Stimulated activated CD4-positive, alpha-beta T cell treated with anti-CD3 and anti-CD28 coated beads, Interleukin-1b, Interleukin-23, amount 100 ng/mL, for 48 hours (primary cell): ENCODE measurements around the gene FFAR3.

Experiments
- DNase-seq: peaks from one replicate; pipeline ENCODE4 v3.0.0-alpha.2; 2020

Gene FFAR3, protein sequence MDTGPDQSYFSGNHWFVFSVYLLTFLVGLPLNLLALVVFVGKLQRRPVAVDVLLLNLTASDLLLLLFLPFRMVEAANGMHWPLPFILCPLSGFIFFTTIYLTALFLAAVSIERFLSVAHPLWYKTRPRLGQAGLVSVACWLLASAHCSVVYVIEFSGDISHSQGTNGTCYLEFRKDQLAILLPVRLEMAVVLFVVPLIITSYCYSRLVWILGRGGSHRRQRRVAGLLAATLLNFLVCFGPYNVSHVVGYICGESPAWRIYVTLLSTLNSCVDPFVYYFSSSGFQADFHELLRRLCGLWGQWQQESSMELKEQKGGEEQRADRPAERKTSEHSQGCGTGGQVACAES

DNA sequence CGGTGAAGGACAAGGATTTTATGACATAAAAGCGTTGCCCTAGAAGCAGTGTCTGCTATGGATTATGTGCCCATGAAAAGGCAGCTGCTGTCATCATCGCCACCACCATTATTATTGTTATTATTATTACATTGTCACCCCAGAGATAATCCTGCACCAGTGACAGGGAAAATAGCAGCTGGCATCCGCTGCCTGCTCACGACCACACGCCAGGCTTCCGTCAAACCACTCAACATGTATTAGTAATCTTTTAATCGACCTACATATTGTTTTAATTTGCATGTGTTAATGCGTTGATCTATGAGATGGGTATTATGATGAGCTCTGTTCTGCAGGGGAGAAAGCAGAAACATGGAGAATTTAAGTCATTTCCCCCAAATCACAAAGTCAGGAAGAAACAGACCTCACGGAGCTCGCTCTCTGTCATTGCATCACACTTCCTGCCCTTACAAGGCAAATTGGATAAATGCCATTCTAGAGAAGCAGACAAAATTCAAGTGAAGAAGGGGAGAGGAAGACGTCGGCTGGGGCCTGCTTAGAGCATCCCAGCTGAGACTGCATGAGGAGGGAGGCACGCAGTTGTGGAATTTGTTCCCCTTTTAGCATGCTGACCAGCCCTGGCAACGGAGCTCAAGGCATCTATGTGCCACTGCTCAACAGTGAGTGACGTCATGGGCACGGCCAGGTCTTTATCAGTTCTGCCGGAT is at the start of gene FFAR3:
Gene FFAR3, plus strand, starts transcription at position 594 of the 707 bp plus-strand sequence. CDS start 431 bp downstream, outside the sequence.
- no peak for DNase-seq

DNA sequence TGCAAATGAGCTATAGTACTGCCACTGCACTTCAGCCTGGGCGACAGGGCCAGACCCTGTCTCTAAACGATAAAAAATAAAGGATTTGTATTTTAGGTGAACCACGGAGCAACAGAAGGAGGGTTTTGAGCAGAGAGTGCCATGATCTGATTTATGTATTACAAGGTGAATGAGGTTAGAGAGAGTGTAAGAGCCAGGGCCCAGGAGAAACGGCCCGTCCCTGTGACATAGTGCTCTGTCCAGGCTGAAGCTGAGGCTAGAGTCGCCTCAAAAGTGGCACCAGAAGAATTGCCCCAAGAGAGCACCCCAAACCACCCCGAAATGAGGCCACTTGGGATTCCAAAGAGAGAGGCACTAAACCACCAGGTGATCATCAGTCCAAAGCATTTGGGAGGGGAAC is 49.4 kb upstream of the FFAR3 start:
- DNase-seq: no peak

DNA sequence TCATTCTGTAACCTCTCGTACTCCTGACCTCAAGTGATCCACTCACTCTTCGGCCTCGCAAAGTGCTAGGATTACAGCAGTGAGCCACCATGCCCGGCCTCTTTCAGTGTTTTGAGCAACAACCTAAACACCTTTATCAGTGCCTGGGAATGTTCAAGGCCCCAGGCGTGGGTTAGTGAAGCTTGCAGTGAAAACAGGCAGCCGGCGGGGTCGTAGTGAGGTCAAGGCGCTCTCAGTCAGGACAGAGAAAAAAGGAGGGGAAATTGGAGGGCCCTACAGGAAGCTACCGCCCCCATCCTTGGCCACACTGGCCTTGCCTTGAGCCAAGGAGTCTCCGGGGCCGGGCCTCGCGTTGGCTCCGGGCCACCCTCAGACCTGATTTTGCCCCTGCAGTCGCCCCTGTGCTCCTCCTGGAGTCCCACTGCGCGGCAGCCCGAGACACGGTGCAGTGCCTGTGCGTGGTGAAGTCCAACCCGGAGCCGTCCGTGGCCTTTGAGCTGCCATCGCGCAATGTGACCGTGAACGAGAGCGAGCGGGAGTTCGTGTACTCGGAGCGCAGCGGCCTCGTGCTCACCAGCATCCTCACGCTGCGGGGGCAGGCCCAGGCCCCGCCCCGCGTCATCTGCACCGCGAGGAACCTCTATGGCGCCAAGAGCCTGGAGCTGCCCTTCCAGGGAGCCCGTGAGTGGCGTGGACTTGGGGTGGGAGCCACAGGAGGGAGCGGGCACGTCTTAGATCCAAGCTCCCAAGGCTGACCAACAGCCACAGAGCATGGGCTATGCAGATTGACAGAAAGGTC is 48.6 kb upstream of the FFAR3 start:
- no peak for DNase-seq

DNA sequence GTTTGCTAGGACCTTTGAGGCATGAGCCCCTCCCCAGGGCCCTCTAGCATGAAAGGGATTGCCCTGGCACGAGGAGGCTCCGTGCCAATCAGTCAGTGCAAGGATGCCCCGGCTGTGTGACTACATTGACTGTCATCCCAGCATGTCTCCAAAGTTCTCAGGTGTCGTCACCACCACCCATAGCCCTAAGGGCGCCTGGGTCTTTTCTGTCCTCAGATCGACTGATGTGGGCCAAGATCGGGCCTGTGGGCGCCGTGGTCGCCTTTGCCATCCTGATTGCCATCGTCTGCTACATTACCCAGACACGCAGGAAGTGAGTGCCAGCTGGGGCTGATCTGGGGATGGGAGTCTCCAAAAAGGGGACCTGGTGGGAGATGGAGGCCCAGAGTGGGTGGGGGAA is 47.9 kb upstream of the FFAR3 start:
- no peak for DNase-seq

DNA sequence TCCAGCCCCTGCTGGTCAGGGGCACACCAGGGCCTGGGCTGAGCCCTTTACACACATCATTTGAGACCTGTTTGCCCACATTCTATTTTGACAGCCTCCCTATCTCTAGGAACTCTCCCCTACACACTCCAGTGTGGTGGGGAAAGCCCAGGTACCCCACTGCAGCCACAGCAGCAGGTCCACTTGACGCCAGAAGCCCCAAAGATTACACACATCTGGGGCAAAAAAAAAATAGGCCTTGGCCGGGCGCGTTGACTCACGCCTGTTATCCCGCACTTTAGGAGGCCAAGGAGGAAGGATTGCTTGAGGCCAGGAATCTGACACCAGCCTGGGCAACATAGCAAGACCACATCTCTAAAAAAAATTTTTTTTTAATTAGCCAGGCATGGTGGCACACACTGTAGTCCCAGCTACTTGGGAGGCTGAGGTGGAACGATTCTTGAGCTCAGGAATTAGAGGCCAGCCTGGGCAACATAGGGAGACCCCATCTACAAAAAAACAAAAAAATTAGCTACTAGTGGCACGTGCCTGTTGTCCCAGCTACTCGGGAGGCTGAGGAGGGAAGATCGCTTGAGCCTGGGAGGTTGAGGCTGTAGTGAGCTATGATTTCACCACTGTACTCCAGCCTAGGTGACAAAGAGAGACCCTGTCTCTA is 47.3 kb upstream of the FFAR3 start:
- no peak for DNase-seq

DNA sequence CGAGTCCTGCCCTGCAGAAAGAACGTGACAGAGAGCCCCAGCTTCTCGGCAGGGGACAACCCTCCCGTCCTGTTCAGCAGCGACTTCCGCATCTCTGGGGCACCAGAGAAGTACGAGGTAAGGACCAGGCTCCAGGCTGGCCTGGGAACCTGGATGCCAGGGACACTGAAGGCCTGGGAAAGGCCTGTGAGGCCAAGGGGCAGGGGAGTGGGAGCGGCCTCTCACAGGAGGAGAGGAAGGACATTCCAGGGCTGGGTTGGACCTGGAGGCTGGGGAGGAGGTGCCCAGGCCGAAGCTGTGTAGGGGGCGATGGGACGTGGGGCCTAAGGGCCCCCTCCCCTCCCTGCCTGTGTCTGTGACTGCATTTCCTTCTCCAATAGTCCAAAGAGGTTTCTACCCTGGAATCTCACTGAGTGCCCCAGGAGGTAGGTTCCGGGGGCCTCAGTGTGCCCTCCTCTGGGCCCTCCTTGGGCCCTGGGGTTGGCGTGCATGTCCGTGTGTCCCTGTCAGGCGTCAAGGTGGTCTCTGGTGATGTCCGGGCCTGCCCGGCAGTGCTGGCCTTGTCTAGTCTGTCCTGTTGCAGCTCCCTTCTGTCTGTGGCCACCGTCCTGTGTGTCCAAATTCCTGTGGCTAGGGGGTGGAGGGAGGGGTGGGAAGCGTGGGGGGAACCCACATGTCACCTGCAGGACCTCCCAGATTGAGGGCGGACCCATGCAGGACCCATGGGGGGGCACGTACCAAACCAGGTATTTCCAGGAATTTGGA is 46.2 kb upstream of the FFAR3 start:
- DNase-seq: no peak

DNA sequence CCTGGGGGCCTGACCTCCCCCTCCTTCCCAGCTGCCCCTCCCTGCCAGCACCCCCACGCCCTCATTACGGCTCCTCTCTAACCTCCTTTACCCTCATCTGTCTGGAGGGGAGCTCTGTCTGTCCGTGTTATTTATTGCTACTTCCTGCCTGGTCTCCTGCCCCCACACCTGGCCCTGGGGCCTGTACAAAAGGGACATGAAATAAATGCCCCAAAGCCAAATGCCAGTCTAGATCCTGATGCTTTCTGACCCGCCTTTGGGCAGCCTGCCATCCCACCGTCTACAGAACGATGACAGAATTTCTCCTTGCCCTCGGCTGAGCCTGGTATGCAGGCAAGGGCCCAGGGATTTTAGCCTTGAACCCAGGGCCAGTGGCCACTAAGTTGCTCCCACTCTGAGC is 44.7 kb upstream of the FFAR3 start:
- DNase-seq: no peak

DNA sequence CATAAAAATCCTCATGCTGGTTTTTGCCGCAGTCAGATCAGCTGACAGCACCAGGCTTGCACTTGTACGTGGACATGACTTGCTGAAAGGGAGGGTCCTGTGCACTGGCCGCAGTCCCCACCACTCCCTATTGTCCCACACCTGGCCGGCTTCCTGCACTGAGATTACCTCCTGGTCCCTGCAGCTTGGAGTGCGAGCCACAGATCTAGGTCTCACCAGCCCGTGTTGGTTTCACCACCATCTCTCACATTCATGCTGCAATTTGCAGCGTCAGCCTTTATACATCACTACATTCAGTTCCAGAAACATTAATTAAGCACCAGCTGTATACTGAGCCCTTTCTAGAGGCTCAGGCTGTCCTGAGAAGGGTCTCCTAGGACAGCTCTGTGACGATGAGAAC is 44.2 kb upstream of the FFAR3 start:
- DNase-seq: no peak

DNA sequence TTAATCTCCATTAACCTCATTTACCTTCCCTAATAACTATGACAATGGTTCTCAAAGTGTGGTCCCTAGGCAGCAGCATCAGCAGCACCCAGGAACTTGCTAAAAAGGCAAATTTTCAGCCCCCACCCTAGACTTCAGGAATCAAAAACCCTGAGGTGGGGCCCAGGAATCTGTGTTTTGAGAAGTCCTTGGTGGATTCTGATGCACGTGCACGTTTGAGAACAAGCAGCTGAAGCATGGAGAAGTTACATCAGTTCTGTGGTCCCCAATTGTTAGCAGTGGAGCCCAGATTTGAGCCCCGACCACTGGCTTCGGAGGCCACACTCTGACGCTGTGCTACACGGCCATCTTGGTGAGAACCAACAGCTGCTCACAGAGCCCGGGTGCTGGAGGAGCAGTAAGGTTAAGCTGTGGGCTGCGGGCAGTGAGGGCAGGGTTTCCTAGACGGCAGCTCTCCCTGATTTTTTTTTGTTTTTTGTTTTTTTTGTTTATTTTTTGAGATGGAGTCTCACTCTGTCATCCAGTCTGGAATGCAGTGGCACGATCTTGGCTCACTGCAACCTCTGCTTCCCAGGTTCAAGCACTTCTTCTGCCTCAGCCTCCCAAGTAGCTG is 43.3 kb upstream of the FFAR3 start:
- no peak for DNase-seq

DNA sequence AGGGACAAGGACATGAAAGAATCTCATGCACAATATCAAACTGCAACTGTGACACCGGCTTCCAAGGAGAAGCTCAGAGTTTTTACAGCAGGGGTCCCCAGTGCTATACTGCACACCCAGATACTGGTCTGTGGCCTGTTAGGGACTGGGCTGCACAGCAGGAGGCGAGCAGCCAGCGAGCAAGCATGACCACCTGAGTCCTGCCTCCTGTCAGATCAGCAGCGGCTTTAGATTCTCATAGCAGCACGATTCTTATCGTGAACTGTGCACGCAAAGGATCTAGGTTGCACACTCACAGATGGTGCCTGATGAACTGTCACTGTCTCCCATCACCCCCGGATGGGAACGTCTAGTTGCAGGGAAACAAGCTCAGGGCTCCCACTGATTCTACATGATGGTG is 42.4 kb upstream of the FFAR3 start:
- no peak for DNase-seq

DNA sequence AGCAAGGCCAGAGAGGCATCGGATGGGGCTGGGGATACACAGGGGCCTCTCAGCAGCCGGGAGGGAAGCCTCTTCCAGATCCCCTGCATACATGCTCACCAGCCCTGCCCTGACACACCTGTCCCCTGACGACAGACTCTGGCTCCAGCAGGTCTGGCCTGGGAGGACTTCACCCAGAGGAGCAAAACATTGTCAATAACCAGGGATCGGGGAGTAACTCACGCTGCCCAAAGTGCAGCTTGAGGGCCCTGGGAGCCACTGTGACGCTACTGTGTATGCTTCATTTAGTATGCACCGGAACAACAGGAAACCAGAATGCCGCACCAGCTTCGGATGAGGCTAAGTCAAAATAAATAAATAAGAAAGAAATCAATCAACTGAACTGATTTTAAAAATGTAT is 41.7 kb upstream of the FFAR3 start:
- no peak for DNase-seq

DNA sequence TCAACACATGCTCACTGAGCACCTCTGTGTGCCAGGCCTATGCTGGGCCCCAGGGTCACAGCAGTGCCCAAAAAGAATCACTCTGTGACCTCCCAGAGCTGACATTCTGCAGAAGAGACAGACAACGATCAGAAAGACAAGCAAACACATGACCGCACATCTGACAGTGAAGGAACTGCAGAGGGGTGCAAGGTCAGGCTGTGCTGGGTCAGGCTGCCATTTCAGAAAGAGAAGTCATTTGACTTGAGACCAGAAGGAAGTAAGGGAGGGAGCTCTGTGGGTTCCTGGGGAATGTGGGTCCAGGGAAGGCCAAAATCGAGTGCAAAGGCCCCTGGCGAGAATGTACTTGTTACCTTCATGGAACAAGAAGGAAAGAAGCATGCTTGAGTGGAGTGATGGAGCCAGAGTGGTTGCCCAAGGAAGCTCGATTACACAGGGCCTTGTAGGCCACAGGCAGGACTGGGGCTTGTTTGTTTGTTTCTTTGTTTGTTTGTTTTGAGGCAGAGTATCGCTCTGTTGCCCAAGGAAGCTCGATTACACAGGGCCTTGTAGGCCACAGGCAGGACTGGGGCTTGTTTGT is 40.7 kb upstream of the FFAR3 start:
- no peak for DNase-seq

DNA sequence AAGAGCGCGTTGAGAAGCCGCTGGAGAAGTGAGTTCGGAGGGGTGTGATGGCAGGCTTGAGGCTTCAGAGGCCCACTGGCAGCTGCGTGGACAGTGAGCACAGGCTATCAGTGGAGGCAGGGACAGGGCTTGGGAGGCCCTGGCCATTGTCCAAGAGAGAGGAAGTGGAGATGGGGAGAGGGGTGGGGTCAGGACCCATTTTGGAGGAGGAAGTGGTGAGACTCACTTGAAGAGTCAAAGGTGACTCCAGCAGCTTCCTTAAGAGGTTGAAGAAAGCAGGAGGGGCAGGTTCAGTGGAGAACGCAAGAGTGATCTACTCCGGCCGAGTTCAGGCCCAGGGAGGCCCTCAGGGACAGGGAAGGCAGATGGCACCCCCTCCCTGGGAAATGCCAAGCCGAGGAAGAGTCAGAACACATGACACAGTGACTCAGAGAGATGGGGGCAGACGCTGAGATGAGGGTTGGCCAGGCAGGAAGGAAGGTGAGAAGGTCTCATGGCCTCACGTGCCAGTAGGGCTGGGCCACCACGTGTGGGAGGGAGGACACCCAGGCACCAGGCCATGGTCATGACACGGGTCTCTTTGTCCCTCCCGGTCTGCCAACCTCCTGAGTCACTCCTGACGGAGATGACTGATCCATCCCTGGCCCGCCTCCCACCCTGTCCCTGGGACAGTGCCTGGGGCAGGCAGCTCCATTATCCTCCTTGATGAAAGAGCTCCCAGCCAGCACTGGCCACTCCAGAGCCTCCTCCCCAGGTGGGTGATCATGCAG is 39.4 kb upstream of the FFAR3 start:
- DNase-seq: no peak

DNA sequence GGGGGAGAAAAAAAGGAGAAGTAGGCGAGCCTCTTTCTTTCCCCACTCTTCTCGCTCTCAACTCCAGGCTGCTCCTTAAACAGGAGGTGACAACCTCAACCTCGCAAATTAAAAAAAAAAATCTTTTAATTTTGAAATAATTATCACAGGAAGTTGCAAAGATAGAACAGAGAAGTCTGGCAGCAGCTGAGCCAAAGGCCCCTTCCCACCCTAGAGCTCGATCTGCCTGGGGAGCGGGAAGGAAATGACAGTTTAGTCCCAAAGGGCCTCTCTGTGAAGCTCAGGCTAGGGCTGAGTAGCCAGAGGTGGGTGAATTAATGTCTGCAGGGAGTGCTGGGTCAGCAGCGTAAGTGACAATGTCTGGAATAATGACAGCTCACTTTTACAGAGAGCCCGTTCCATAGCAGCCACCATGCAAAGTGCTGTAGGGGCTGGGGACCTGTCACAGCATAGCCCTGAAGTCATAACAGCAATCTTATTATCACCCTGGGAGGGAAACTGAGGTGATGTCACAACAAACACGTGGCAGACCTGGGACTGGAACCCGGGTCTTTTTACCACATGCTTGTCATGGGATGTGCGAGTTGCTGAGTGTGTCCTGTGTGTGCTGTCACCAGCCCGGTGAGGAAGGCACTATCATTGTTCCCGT is 38.1 kb upstream of the FFAR3 start:
- no peak for DNase-seq

DNA sequence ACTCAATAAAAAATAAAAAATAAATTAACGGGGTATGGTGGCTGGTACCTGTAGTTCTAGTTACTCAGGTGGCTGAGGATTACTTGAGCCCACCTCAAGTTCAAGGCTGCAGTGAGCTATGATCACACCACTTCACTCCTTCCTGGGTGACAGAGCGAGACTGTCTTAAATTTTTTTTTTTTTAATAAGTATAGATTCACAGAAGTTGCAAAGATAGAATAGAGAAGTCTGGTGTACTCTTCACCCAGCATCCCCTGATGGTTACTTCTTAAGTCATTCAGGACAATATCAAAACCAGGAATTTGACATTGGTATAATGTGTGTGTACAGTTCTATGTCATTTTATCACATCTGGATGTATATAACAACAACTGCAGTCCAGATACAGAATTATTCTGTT is 37.0 kb upstream of the FFAR3 start:
- DNase-seq: no peak

DNA sequence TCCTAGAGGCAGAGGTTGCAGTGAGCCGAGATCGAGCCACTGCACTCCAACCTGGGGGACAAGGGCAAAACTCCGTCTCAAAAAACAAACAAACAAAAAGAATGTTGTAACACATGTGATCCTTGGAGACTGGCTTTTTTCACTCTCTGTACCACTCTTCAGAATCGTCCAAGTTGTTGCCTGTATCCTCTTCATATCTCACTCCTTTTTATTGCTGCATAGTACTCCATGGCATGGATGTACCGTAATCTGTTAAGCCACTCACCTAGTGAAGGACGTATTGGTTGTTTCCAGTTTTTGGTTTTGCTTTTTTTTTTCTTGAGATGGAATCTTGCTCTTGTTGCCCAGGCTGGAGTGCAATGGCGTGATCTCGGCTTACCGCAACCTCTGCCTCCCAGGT is 36.2 kb upstream of the FFAR3 start:
- no peak for DNase-seq

DNA sequence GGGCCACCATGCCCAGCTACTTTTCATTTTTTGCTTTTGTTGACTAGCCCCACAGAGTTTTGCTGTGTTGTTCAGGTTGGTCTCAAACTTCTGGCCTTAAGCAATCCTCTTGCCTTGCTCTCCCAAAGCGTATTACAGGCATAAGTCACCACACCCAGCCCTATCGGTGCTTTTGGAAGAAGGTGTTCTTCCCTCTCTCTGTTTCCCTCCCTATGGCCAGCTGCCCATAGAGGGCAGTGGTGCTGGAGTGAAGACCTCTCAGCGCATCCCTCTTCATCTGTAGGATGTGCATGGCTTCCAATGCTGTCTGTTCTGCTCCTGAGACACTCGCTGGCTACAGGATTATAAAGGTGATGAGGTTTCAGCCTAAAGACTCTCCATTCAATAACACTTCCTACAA is 30.6 kb upstream of the FFAR3 start:
- DNase-seq: no peak

DNA sequence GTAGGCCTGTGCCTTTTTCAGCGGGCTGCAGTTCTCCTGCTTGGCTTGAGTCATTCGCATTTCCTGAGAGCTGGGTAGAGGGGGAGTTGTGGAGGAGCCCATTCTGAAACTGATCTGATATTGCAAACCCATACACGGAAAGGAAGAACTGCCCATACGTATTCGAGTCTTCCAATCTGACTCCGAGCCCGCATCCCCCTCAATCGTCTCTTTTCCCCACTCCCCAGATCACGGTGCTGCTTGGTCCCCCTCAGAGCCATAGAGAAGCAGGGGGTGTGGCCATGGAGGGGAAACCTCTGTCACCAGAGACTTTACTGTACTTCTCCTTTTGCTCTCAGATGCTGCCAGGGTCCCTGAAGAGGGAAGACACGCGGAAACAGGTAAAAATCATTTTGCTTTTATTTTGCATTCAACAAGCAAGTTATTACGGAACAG is 29.4 kb upstream of the FFAR3 start, which contains the start of gene CD22:
Gene CD22, plus strand, starts transcription at position 337 of the 435 bp plus-strand sequence. CDS start 2,854 bp downstream, outside the sequence.
- no peak for DNase-seq

DNA sequence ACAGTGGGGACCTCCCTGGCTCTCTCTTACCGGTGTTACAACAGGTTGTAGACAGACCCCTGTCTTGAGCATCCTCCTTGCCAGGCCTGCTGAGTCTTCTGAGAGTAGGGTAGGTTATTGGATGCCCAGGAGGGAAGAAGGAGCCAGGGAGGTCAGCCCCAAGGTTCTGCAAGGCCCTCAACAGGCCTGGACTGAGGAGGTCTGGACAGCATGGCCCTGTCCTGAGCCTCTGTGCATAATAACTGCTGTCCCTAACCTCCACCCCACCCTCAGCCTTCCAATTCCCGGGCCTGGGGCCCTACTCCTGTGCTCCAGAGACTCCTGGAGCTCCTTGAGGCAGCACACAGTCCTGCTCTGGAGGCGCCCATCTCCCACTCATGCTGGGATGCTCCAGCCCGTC is 28.9 kb upstream of the FFAR3 start:
- DNase-seq: no peak

DNA sequence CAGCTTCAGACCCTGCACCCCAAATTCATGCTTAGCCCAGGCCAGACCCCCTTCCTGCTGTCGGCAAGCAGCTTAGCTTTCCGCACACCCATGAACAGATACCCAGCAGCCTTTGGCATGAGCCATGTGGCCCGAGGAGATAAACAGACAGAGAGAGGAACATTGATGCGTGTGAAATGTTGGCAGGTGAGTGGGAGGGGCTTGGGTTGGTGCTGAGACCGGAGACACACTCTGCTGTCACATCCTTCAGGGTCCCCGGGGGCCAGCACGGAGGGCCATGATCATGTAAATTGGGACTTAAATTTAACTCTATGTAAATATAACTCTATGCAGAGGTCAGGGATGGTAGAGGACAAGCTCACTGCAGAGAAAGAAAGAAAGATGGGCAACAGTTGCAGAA is 27.8 kb upstream of the FFAR3 start:
- DNase-seq: no peak
